GM18507 (cell line): ENCODE measurements around the gene STAB2.

Experiments used
- DNase-seq: peaks from one replicate; pipeline ENCODE4 v3.0.0; 2011; ENCODE audit warnings: low read depth; ENCODE audit not compliant: insufficient read length; ENCODE audit errors: extremely low spot score
- FAIRE-seq: peaks from 2 replicates; lab custom pipeline; 2011; peaks lifted over from hg19 to GRCh38; lab: Jason Lieb, UNC

STAB2 gene

GRCh38 chr12:103814436-103814835 is 227.4 kb downstream of the STAB2 start:
- DNase-seq (no peak), FAIRE-seq (no peak)
